CD4-positive, alpha-beta T cell (primary cell): ENCODE measurements around the gene ZFAND6. TPM values are rescaled to one million over a fixed set of nuclear protein-coding genes. Genes with fewer than 3 reads are reported as not detected.
"Not testable (repeated sequence)": the region's sequence is repeated elsewhere in the genome, so short reads cannot be mapped to it uniquely, and the experiment has no call there.

Experiments used
- ATAC-seq: fragments of 200-7000 bp; cut with Tn5 transposase; one replicate; pipeline ENCODE4 v1.10.0; 2022; ENCODE audit warnings: mild to moderate bottlenecking; ENCODE audit not compliant: poor library complexity
- CTCF ChIA-PET: fragments of 350-600 bp; sonication (Branson Sonifier 250); formaldehyde crosslinking; loops from one replicate; lab custom pipeline; 2021; ENCODE audit warnings: antibody characterized with exemption, inconsistent platforms; lab: Charles Lee
- POLR2A ChIA-PET: fragments of 350-600 bp; sonication (Branson Sonifier 250); formaldehyde crosslinking; loops from one replicate; lab custom pipeline; 2021; ENCODE audit warnings: antibody characterized with exemption, inconsistent platforms; lab: Charles Lee
- DNase-seq, 14 experiments: peaks; one replicate each; pipeline ENCODE4 v3.0.0-alpha.2; 2013 to 2020; ENCODE audit warnings: mixed read lengths in 2 of 14
- H3K27ac ChIP-seq, 2 donors: one replicate each; pipeline versions ENCODE4 v1.5.1 to v1.7.0; 2013; ENCODE audit warnings: low read length in 2 of 2, low read depth in 1 of 2, mild to moderate bottlenecking in 1 of 2
- H3K27me3 ChIP-seq, 2 experiments: 1 replicate in 1 of 2; 2 replicates in 1 of 2; pipeline versions ENCODE4 v1.6.1 to v1.7.0; 2013; ENCODE audit warnings: low read length in 2 of 2, control low read depth in 1 of 2, mild to moderate bottlenecking in 1 of 2, moderate library complexity in 1 of 2; ENCODE audit not compliant: insufficient read depth in 2 of 2, control insufficient read depth in 1 of 2
- H3K36me3 ChIP-seq: one replicate; pipeline ENCODE4 v1.6.1; 2013; ENCODE audit warnings: low read length, control low read depth; ENCODE audit not compliant: insufficient read depth
- H3K4me1 ChIP-seq: one replicate; pipeline ENCODE4 v1.6.1; 2013; ENCODE audit warnings: low read length, control low read depth; ENCODE audit not compliant: insufficient read depth
- H3K4me3 ChIP-seq: one replicate; pipeline ENCODE4 v1.5.1; 2013; ENCODE audit warnings: mild to moderate bottlenecking, low read length, moderate library complexity
- H3K9me3 ChIP-seq, 2 experiments: 1 replicate in 1 of 2; 2 replicates in 1 of 2; pipeline versions ENCODE4 v1.6.1 to v1.7.0; 2013; ENCODE audit warnings: low read length in 2 of 2, mild to moderate bottlenecking in 2 of 2, control low read depth in 1 of 2, moderate library complexity in 1 of 2; ENCODE audit not compliant: control insufficient read depth in 1 of 2, insufficient read depth in 1 of 2
- H3K27ac Mint-ChIP-seq: one replicate; pipeline ENCODE4 v1.8.0; 2020; ENCODE audit warnings: mixed read lengths
- H3K27me3 Mint-ChIP-seq: one replicate; pipeline ENCODE4 v1.8.0; 2021; ENCODE audit warnings: mixed read lengths
- H3K36me3 Mint-ChIP-seq: one replicate; pipeline ENCODE4 v1.8.0; 2021; ENCODE audit warnings: low read depth, mixed read lengths
- H3K4me1 Mint-ChIP-seq: one replicate; pipeline ENCODE4 v1.8.0; 2021; ENCODE audit warnings: low read depth, mixed read lengths
- H3K4me3 Mint-ChIP-seq: one replicate; pipeline ENCODE4 v1.8.0; 2020; ENCODE audit warnings: mild to moderate bottlenecking, mixed read lengths
- H3K9me3 Mint-ChIP-seq: one replicate; pipeline ENCODE4 v1.8.0; 2020; ENCODE audit warnings: mixed read lengths
- intact Hi-C, 2 experiments: fragments of 100-400 bp; cut with DNase I in 1 of 2; cut with micrococcal nuclease in 1 of 2; formaldehyde crosslinking; loops; one replicate each; pipeline versions ENCODE4 v1.15.1 to v1.9.0; 2023 to 2025; cut with DNase I, micrococcal nuclease
- total RNA-seq, 174 experiments: library from RNA in 2 of 174; stranded (reverse) in 2 of 174; gene quantifications; one replicate each; pipeline ENCODE4 v1.2.3 and lab custom pipeline; 2021 to 2026
- TF ChIP-seq, protein P1 (sequence below): fragments of 200-600 bp; IDR thresholded peaks from one replicate; pipeline ENCODE4 v1.8.0; 2022; ENCODE audit warnings: antibody characterized with exemption, mild to moderate bottlenecking

ZFAND6 gene
- total RNA-seq, 2 experiments from 2014 or later: 65.5 to 69.2 TPM

DNA sequence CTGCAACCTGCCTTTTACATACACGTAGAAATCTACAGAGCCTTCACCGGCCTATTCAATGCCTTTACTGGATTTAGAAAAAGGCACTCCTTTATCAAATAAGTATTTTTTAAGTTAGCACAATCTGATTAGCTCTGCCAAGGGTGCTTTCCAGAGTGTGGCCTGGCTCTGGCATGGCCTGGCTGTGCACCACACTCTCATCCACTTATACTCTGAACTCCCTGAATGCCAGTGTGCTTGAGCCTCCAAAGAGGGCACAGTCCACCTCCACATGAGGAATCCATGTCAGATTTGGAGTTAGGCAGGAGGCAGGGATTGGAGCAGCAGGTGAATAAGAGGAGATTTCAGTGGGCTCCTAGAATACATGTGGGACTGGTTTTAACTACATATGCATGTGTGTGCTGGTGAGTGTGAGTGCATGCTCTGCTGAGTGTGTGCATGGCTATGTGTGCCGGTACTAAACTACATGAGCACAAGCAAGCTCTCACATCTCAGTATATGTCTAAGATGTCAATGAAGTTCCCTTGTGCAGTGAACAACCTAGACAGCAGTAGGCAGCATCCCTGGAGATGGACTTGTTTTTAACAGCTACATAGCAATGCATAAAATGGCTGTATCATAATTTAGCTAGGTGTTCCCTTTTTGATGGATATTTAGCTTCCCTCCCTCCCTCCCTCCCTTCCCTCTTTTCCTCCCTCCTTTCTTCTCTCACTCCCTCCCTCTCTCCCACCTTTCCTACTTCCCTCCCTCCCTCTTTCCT lies 17.8 kb upstream of the ZFAND6 start:
- no peaks in the 10 kb centered on the region for H3K36me3 Mint-ChIP-seq

DNA sequence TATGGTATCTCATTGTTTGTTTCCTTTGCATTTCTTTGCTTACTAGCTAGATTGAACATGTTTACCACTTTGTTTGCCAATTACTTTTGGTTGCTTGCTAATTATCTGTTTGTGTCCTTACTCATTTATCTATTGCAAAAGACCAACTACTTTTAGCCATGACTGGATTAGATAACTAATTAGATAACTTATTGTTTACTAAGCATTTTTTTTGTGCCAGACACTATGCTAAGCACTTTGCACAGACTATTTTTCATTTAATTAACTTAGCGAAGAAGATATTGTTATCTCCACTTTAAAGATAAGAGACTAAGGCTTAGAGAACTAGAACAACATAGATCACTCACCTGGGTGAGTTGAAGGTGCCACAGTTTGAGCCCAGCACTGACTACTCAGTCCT lies 16.9 kb upstream of the ZFAND6 start:
- Mint-ChIP-seq H3K27me3 (no peaks in the 10 kb centered on the region), H3K36me3 (no peaks in the 10 kb centered on the region), H3K27ac (no peak overlapping the region), H3K4me1 (no peaks in the 10 kb centered on the region), H3K4me3 (no peak overlapping the region), H3K9me3 (no peaks in the 10 kb centered on the region)
- TF ChIP-seq, protein P1, sequence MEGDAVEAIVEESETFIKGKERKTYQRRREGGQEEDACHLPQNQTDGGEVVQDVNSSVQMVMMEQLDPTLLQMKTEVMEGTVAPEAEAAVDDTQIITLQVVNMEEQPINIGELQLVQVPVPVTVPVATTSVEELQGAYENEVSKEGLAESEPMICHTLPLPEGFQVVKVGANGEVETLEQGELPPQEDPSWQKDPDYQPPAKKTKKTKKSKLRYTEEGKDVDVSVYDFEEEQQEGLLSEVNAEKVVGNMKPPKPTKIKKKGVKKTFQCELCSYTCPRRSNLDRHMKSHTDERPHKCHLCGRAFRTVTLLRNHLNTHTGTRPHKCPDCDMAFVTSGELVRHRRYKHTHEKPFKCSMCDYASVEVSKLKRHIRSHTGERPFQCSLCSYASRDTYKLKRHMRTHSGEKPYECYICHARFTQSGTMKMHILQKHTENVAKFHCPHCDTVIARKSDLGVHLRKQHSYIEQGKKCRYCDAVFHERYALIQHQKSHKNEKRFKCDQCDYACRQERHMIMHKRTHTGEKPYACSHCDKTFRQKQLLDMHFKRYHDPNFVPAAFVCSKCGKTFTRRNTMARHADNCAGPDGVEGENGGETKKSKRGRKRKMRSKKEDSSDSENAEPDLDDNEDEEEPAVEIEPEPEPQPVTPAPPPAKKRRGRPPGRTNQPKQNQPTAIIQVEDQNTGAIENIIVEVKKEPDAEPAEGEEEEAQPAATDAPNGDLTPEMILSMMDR: no peak
- DNase-seq: no peak
- Histone ChIP-seq H3K4me3 (no peak overlapping the region), H3K9me3 (no peaks in the 10 kb centered on the region), H3K27ac (no peak overlapping the region), H3K36me3 (no peaks in the 10 kb centered on the region), H3K4me1 (no peaks in the 10 kb centered on the region), H3K27me3 (no peaks in the 10 kb centered on the region)
- POLR2A ChIA-PET: no interaction called here
- ATAC-seq: no peak
- CTCF ChIA-PET: no interaction called here
- intact Hi-C loops: no loop called here

More for the DNA sequence above, 17.8 kb upstream of the ZFAND6 start:
- DNase-seq: no peak
- Histone ChIP-seq H3K9me3 (no peaks in the 10 kb centered on the region), H3K36me3 (no peaks in the 10 kb centered on the region), H3K4me1 (no peaks in the 10 kb centered on the region), H3K4me3 (no peak overlapping the region), H3K27ac (no peak overlapping the region), H3K27me3 (no peaks in the 10 kb centered on the region)
- no peaks in the 10 kb centered on the region for H3K4me1 Mint-ChIP-seq
- H3K9me3 Mint-ChIP-seq: no peaks in the 10 kb centered on the region
- no peak overlapping the region for H3K4me3 Mint-ChIP-seq
- ChIA-PET CTCF (no interaction called here), POLR2A (no interaction called here)
- H3K27ac Mint-ChIP-seq: no peak overlapping the region
- TF ChIP-seq, protein P1: no peak
- no peaks in the 10 kb centered on the region for H3K27me3 Mint-ChIP-seq
- no peak for ATAC-seq
- intact Hi-C loops: no loop called here

DNA sequence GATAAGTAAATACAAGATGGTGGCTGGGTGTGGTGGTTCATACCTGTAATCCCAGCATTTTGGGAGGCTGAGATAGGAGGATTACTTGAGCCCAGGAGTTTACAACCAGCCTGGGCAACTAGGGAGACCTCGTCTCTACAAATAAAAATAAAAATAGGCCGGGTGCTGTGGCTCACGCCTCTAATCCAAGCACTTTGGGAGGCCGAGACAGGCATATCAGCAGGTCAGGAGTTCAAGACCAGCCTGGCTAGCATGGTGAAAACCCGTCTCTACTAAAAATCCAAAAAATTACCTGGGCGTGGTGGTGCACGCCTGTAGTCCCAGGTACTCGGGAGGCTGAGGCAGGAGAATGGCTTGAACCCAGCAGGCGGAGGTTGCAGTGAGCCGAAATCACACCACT lies 14.3 kb upstream of the ZFAND6 start:
- H3K9me3 ChIP-seq, H3K27me3 ChIP-seq, POLR2A ChIA-PET, H3K27me3 Mint-ChIP-seq, intact Hi-C loops, ATAC-seq, CTCF ChIA-PET, H3K36me3 ChIP-seq, H3K27ac ChIP-seq, H3K4me3 ChIP-seq, H3K36me3 Mint-ChIP-seq, H3K4me1 Mint-ChIP-seq, H3K4me3 Mint-ChIP-seq, DNase-seq, H3K4me1 ChIP-seq, H3K9me3 Mint-ChIP-seq, H3K27ac Mint-ChIP-seq: not testable (repeated sequence)

DNA sequence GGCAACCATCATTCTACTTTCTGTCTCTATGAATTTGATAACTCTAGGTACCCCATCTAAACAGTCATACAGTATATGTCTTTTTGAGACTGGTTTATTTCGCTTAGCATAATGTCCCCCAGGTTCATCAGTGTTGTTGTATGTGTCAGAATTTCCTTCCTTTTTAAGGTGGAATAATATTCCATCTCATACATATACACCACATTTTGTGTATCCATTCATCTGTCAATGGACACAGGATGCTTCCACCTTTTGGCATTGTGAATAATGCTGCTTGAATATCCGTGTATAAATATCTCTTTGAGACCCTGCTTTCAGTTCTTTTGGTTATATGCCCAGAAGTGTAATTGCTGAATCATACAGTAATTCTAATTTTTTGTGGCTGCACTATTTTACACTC lies 10.4 kb upstream of the ZFAND6 start:
- TF ChIP-seq, protein P1: no peak
- no peak for DNase-seq
- no peaks in the 10 kb centered on the region for H3K4me1 ChIP-seq
- no peak overlapping the region for H3K27ac Mint-ChIP-seq
- H3K27ac ChIP-seq: no peak overlapping the region
- intact Hi-C loops: no loop called here
- H3K36me3 ChIP-seq: no peaks in the 10 kb centered on the region
- ATAC-seq: no peak
- H3K9me3 Mint-ChIP-seq: no peaks in the 10 kb centered on the region
- ChIA-PET POLR2A (no interaction called here), CTCF (no interaction called here)
- no peak overlapping the region for H3K4me3 ChIP-seq
- no peaks in the 10 kb centered on the region for H3K27me3 ChIP-seq
- no peaks in the 10 kb centered on the region for H3K4me1 Mint-ChIP-seq
- H3K36me3 Mint-ChIP-seq: no peaks in the 10 kb centered on the region
- H3K9me3 ChIP-seq: no peaks in the 10 kb centered on the region
- H3K4me3 Mint-ChIP-seq: no peak overlapping the region
- peaks cover 4% of the 10 kb centered on the region for H3K27me3 Mint-ChIP-seq
